Measurements from ENCODE around the gene ZNF526.

DNA sequence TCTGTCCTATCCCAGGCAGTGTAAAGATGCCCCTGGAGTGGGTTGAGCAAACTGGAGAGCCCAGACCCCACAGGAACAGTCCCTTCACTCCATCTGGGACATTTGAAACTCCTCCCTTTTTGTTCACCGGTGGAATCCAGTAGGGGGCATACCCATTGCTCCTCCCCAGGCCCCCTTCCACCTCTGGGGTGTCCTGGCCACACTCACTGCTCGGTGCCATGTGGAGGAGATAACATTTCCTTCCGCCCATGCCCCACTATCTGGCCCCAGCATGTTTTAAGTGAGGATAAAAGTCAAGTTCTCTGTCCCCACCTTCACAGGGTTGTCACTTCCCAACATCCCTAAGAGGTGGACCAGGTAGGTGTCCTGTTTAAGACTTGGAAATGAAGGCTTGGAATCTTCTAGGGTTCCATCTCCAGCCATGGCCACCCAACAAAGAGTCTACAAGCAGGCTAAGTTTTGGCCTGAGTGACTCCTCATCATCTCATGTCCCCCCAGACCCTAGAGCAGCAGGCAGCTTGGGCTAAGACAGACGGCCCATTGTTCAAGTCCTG is 9.3 kb downstream of the ZNF526 start:
- no peak for TF ChIP-seq ZFP30 (CRISPR knock-in tag; IDR thresholded peaks at IDR 0.05)
- no peak for TF ChIP-seq RARB (CRISPR knock-in tag; IDR thresholded peaks at IDR 0.05)

All from SK-N-SH treated with all-trans-retinoic acid at 6 μM for 48 hours (cell line).